ENCODE measurements around the gene NAV2. TPM values are rescaled to one million over a fixed set of nuclear protein-coding genes. Genes with fewer than 3 reads are reported as not detected.

NAV2 gene
- total RNA-seq, 4 donors from 2014 or later: 9.1 to 34.7 (median 22.2) TPM

GRCh38 chr11:20097319-20098221, 384.9 kb downstream of the NAV2 start:
- no peak overlapping the region for H3K27ac ChIP-seq
- H3K27me3 ChIP-seq: no peaks in the 10 kb centered on the region

GRCh38 chr11:20099527-20099926, 386.9 kb downstream of the NAV2 start:
- no peak overlapping the region for H3K27ac ChIP-seq
- no peaks in the 10 kb centered on the region for H3K9me3 ChIP-seq
- H3K36me3 ChIP-seq: peaks cover 72% of the 10 kb centered on the region
- 85% methylated on average over 2 of the region's 2 CpGs for WGBS
- H3K4me3 ChIP-seq: no peak overlapping the region
- no peaks in the 10 kb centered on the region for H3K27me3 ChIP-seq
- DNase-seq (ENCODE audit: low spot score in 2 of 2): no peak
- H3K4me1 ChIP-seq: no peaks in the 10 kb centered on the region
- TF ChIP-seq EP300 (IDR thresholded peaks at IDR 0.05) (no peak), CTCF (IDR thresholded peaks at IDR 0.05) (no peak), POLR2AphosphoS5 (IDR thresholded peaks at IDR 0.05) (no peak), POLR2A (IDR thresholded peaks at IDR 0.05) (no peak)

More at GRCh38 chr11:20097319-20098221, 384.9 kb downstream of the NAV2 start:
- H3K36me3 ChIP-seq: peaks cover 61% of the 10 kb centered on the region
- 66% methylated on average over 13 of the region's 13 CpGs for WGBS
- no peak overlapping the region for H3K4me3 ChIP-seq
- H3K9me3 ChIP-seq: no peaks in the 10 kb centered on the region
- DNase-seq (ENCODE audit: low spot score in 2 of 2): no peak
- no peak for TF ChIP-seq POLR2AphosphoS5 (IDR thresholded peaks at IDR 0.05)
- H3K4me1 ChIP-seq: no peaks in the 10 kb centered on the region

GRCh38 chr11:20102397-20102796, 389.8 kb downstream of the NAV2 start:
- H3K36me3 ChIP-seq: peaks cover 71% of the 10 kb centered on the region
- no peak for DNase-seq (ENCODE audit: low spot score in 2 of 2)
- H3K4me1 ChIP-seq: no peaks in the 10 kb centered on the region
- TF ChIP-seq POLR2A (IDR thresholded peaks at IDR 0.05) (no peak), CTCF (IDR thresholded peaks at IDR 0.05) (no peak), EP300 (IDR thresholded peaks at IDR 0.05) (no peak), POLR2AphosphoS5 (IDR thresholded peaks at IDR 0.05) (no peak)
- H3K4me3 ChIP-seq: no peak overlapping the region
- no peaks in the 10 kb centered on the region for H3K27me3 ChIP-seq
- 63% methylated on average over 5 of the region's 5 CpGs for WGBS
- no peak overlapping the region for H3K27ac ChIP-seq
- no peaks in the 10 kb centered on the region for H3K9me3 ChIP-seq

DNA sequence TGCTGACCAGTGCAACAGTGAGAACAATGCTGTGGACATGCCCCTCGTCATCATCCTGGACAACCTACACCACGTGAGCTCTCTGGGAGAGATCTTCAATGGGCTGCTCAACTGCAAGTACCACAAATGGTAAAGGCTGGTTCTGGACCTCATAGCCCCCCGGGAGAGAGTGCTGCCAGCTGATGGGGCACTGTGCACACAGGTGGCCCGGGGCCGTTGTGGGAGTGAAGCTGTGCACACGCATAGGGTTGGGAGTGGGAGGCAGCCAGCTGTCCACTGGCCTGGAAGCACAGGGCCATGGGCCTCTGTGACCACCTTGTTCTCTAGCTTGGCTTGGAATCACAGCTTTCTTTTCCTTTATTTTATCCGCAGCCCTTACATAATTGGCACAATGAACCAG, 390.6 kb downstream of the NAV2 start:
- Histone ChIP-seq H3K9me3 (no peaks in the 10 kb centered on the region), H3K27ac (no peak overlapping the region), H3K4me1 (no peaks in the 10 kb centered on the region), H3K4me3 (no peak overlapping the region), H3K36me3 (peaks cover 71% of the 10 kb centered on the region), H3K27me3 (no peaks in the 10 kb centered on the region)
- DNase-seq (ENCODE audit: low spot score in 2 of 2): no peak
- WGBS: 98% methylated on average over 5 of the region's 7 CpGs
- no peak for TF ChIP-seq CTCF (IDR thresholded peaks at IDR 0.05)
- TF ChIP-seq EP300 (IDR thresholded peaks at IDR 0.05): no peak
- no peak for TF ChIP-seq POLR2AphosphoS5 (IDR thresholded peaks at IDR 0.05)
- TF ChIP-seq POLR2A (IDR thresholded peaks at IDR 0.05): no peak

GRCh38 chr11:20105427-20105826, 392.8 kb downstream of the NAV2 start:
- TF ChIP-seq POLR2AphosphoS5 (IDR thresholded peaks at IDR 0.05): no peak
- no peak for TF ChIP-seq CTCF (IDR thresholded peaks at IDR 0.05)
- TF ChIP-seq EP300 (IDR thresholded peaks at IDR 0.05): no peak
- no peak for TF ChIP-seq POLR2A (IDR thresholded peaks at IDR 0.05)
- H3K4me1 ChIP-seq: no peaks in the 10 kb centered on the region
- no peaks in the 10 kb centered on the region for H3K27me3 ChIP-seq
- 84% methylated on average over 10 of the region's 10 CpGs for WGBS
- peaks cover 73% of the 10 kb centered on the region for H3K36me3 ChIP-seq
- no peak overlapping the region for H3K4me3 ChIP-seq
- no peaks in the 10 kb centered on the region for H3K9me3 ChIP-seq
- DNase-seq (ENCODE audit: low spot score in 2 of 2): no peak
- H3K27ac ChIP-seq: no peak overlapping the region
